Esophagus muscularis mucosa (tissue), 4 donors: Measurements from ENCODE around the gene AP1S3. TPM values are rescaled to one million over a fixed set of nuclear protein-coding genes. Genes with fewer than 3 reads are reported as not detected.

Experiments
- DNase-seq: peaks from one replicate; pipeline ENCODE4 v3.0.0-alpha.2; 2017; ENCODE audit errors: extremely low spot score
- H3K27ac ChIP-seq, 4 donors: fragments of 200-600 bp; sonication (generic); replicated peaks in 1 of 4; 1 replicate in 3 of 4; 2 replicates in 1 of 4; pipeline ENCODE4 v1.5.1; 2016 to 2019; ENCODE audit warnings: mild to moderate bottlenecking in 1 of 4
- H3K27me3 ChIP-seq, 4 donors: fragments of 200-600 bp; sonication (generic); one replicate each; pipeline versions ENCODE4 v1.5.1 to v1.6.0; 2016 to 2019
- H3K36me3 ChIP-seq, 4 donors: fragments of 200-600 bp; sonication (generic); one replicate each; pipeline ENCODE4 v1.5.1; 2016 to 2019
- H3K4me1 ChIP-seq, 4 donors: fragments of 200-600 bp; sonication (generic); one replicate each; pipeline ENCODE4 v1.5.1; 2016 to 2019
- H3K4me3 ChIP-seq, 4 donors: fragments of 200-600 bp; sonication (generic); 1 replicate in 2 of 4; 2 replicates in 2 of 4; pipeline ENCODE4 v1.5.1; 2016 to 2019; ENCODE audit warnings: mild to moderate bottlenecking in 4 of 4, moderate library complexity in 1 of 4
- H3K9me3 ChIP-seq, 4 donors: fragments of 200-600 bp; sonication (generic); 1 replicate in 3 of 4; 2 replicates in 1 of 4; pipeline ENCODE4 v1.5.1; 2016 to 2019
- CTCF ChIP-seq, 3 experiments: fragments of 200-600 bp in 2 of 3; fragments of 450-650 bp in 1 of 3; sonication (generic) in 2 of 3; IDR thresholded peaks; one replicate each; pipeline ENCODE4 v1.5.1; 2017 to 2019; ENCODE audit warnings: antibody characterized with exemption in 3 of 3, mild to moderate bottlenecking in 2 of 3, moderate library complexity in 1 of 3
- EP300 ChIP-seq: sonication (generic); formaldehyde crosslinking; IDR thresholded peaks from one replicate; pipeline ENCODE4 v1.6.1; 2017; ENCODE audit warnings: antibody characterized with exemption
- POLR2A ChIP-seq: fragments of 450-650 bp; IDR thresholded peaks from one replicate; pipeline ENCODE4 v1.6.1; 2017; ENCODE audit warnings: antibody characterized with exemption, moderate library complexity, mild to moderate bottlenecking, low read depth
- POLR2AphosphoS5 ChIP-seq, 2 donors: sonication (generic); formaldehyde crosslinking; IDR thresholded peaks; one replicate each; pipeline ENCODE4 v1.6.1; 2017; ENCODE audit warnings: antibody characterized with exemption in 2 of 2
- WGBS: methylation state at CpG from one replicate; pipeline ENCODE4 v1.1.5; 2018; 5-methylcytosine and 5-hydroxymethylcytosine counted together
- intact Hi-C: fragments of 100-400 bp; cut with DNase I; formaldehyde crosslinking; loops from one replicate; pipeline ENCODE4 v1.15.1; 2023
- total RNA-seq, 4 donors: library from RNA; depleted of rRNA; stranded (reverse); fragments of >200 nt; gene quantifications; one replicate each; pipeline versions ENCODE4 v1.1.0 to v1.2.1, GENCODE V29; 2016

AP1S3 gene
- total RNA-seq, 4 donors from 2014 or later = 0.40 to 2.7 (median 0.85) TPM

GRCh38 chr2:223854741-223855140 lies 17.4 kb upstream of the AP1S3 start:
- DNase-seq = no peak
- Histone ChIP-seq H3K4me3 (no peak overlapping the region), H3K27me3 (no peaks in the 10 kb centered on the region), H3K36me3 (peaks cover 0 to 14% (median 0%) of the 10 kb centered on the region in 4 donors), H3K9me3 (no peaks in the 10 kb centered on the region), H3K27ac (no peak overlapping the region), H3K4me1 (no peaks in the 10 kb centered on the region)
- 87% methylated on average over 2 of the region's 2 CpGs for whole genome bisulfite sequencing
- TF ChIP-seq POLR2AphosphoS5 (IDR thresholded peaks at IDR 0.05) = no peak
- no peak for TF ChIP-seq EP300
- TF ChIP-seq CTCF (IDR thresholded peaks at IDR 0.05) = no peak
- intact Hi-C loops = no loop called here

GRCh38 chr2:223853425-223853837 lies 16.0 kb upstream of the AP1S3 start:
- DNase-seq = no peak
- no peaks in the 10 kb centered on the region for H3K9me3 ChIP-seq
- intact Hi-C loops = no loop called here
- 95% methylated on average over 3 of the region's 3 CpGs for WGBS
- TF ChIP-seq CTCF (IDR thresholded peaks at IDR 0.05) (no peak), EP300 (no peak), POLR2A (no peak), POLR2AphosphoS5 (IDR thresholded peaks at IDR 0.05) (no peak)
- H3K4me3 ChIP-seq = no peak overlapping the region
- no peak overlapping the region for H3K27ac ChIP-seq
- H3K27me3 ChIP-seq = no peaks in the 10 kb centered on the region
- no peaks in the 10 kb centered on the region for H3K4me1 ChIP-seq
- H3K36me3 ChIP-seq = peaks cover 0 to 14% (median 0%) of the 10 kb centered on the region in 4 donors

GRCh38 chr2:223852281-223852795 lies 15.0 kb upstream of the AP1S3 start:
- Histone ChIP-seq H3K27me3 (no peaks in the 10 kb centered on the region), H3K9me3 (no peaks in the 10 kb centered on the region), H3K27ac (no peak overlapping the region), H3K36me3 (peaks cover 0 to 14% (median 0%) of the 10 kb centered on the region in 4 donors), H3K4me1 (no peaks in the 10 kb centered on the region), H3K4me3 (no peak overlapping the region)
- WGBS = 95% methylated on average over 3 of the region's 3 CpGs
- no peak for DNase-seq
- intact Hi-C loops = no loop called here
- no peak for TF ChIP-seq POLR2AphosphoS5 (IDR thresholded peaks at IDR 0.05)
- TF ChIP-seq EP300 = no peak
- TF ChIP-seq CTCF (IDR thresholded peaks at IDR 0.05) = no peak

GRCh38 chr2:223847410-223847809 lies 10.0 kb upstream of the AP1S3 start:
- no peak for DNase-seq
- TF ChIP-seq CTCF (IDR thresholded peaks at IDR 0.05) (no peak), POLR2AphosphoS5 (IDR thresholded peaks at IDR 0.05) (no peak), EP300 (no peak), POLR2A (no peak)
- H3K27me3 ChIP-seq = no peaks in the 10 kb centered on the region
- H3K36me3 ChIP-seq = peaks cover 0 to 3% (median 0%) of the 10 kb centered on the region in 4 donors
- H3K9me3 ChIP-seq = no peaks in the 10 kb centered on the region
- WGBS = 97% methylated on average over 7 of the region's 7 CpGs
- H3K4me3 ChIP-seq = no peak overlapping the region
- no peak overlapping the region for H3K27ac ChIP-seq
- H3K4me1 ChIP-seq = no peaks in the 10 kb centered on the region
- intact Hi-C loops = no loop called here

GRCh38 chr2:223846515-223846914 lies 9.1 kb upstream of the AP1S3 start:
- intact Hi-C loops = no loop called here
- WGBS = 90% methylated on average over 1 of the region's 1 CpG
- no peak overlapping the region for H3K27ac ChIP-seq
- peaks cover 0 to under 1% (median 0%) of the 10 kb centered on the region in 4 donors for H3K36me3 ChIP-seq
- no peak for DNase-seq
- no peak overlapping the region for H3K4me3 ChIP-seq
- no peaks in the 10 kb centered on the region for H3K9me3 ChIP-seq
- TF ChIP-seq POLR2A = no peak
- TF ChIP-seq CTCF (IDR thresholded peaks at IDR 0.05) = no peak
- no peak for TF ChIP-seq EP300
- TF ChIP-seq POLR2AphosphoS5 (IDR thresholded peaks at IDR 0.05) = no peak
- no peaks in the 10 kb centered on the region for H3K27me3 ChIP-seq
- H3K4me1 ChIP-seq = no peaks in the 10 kb centered on the region
